H9 (cell line): ENCODE data around the gene NFIX. TPM values are rescaled to one million over a fixed set of nuclear protein-coding genes. Genes with fewer than 3 reads are reported as not detected.
A peak's percentile ranks its signal among the peaks of the same experiment; 100 is the strongest.

Experiments used
- DNase-seq: peaks from one replicate; pipeline ENCODE4 v3.0.0-alpha.2; 2017
- H2AFZ ChIP-seq: one replicate; pipeline ENCODE4 v1.6.1; 2013; ENCODE audit warnings: mild to moderate bottlenecking, low read length, control low read depth, moderate library complexity
- H2AK5ac ChIP-seq: 2 replicates; pipeline ENCODE4 v1.6.1; 2013; ENCODE audit warnings: low read length, control low read depth, mixed read lengths; ENCODE audit not compliant: insufficient read length
- H2BK120ac ChIP-seq: one replicate; pipeline ENCODE4 v1.6.1; 2013; ENCODE audit warnings: low read depth, mild to moderate bottlenecking, low read length, control low read depth, inconsistent platforms; ENCODE audit not compliant: poor library complexity, severe bottlenecking
- H2BK12ac ChIP-seq: 2 replicates; pipeline ENCODE4 v1.6.1; 2013; ENCODE audit warnings: low read length, control low read depth, mixed read lengths, low read depth; ENCODE audit not compliant: insufficient read length
- H2BK15ac ChIP-seq: 2 replicates; pipeline ENCODE4 v1.6.1; 2013; ENCODE audit warnings: low read depth, low read length, control low read depth
- H2BK20ac ChIP-seq: one replicate; pipeline ENCODE4 v1.6.1; 2013; ENCODE audit warnings: low read depth, mild to moderate bottlenecking, low read length, control low read depth, inconsistent platforms; ENCODE audit not compliant: poor library complexity, severe bottlenecking
- H2BK5ac ChIP-seq: 2 replicates; pipeline ENCODE4 v1.6.1; 2013; ENCODE audit warnings: low read length, control low read depth, mixed read lengths; ENCODE audit not compliant: insufficient read length
- H3K14ac ChIP-seq: 2 replicates; pipeline ENCODE4 v1.6.1; 2013; ENCODE audit warnings: low read length, control low read depth; ENCODE audit not compliant: insufficient read depth
- H3K18ac ChIP-seq: 2 replicates; pipeline ENCODE4 v1.6.1; 2013; ENCODE audit warnings: low read depth, mild to moderate bottlenecking, mixed read lengths, low read length, control low read depth; ENCODE audit not compliant: insufficient read length
- H3K23ac ChIP-seq: 2 replicates; pipeline ENCODE4 v1.6.1; 2013; ENCODE audit warnings: low read length, control low read depth, mixed read lengths, low read depth; ENCODE audit not compliant: insufficient read length
- H3K23me2 ChIP-seq: 2 replicates; pipeline ENCODE4 v1.6.1; 2013; ENCODE audit warnings: low read depth, mild to moderate bottlenecking, mixed read lengths, low read length, control low read depth; ENCODE audit not compliant: insufficient read length, poor library complexity, severe bottlenecking
- H3K27ac ChIP-seq: 2 replicates; pipeline ENCODE4 v1.5.1; 2013; ENCODE audit warnings: low read length, control low read depth, mixed read lengths, low read depth; ENCODE audit not compliant: insufficient read length
- H3K27me3 ChIP-seq: 2 replicates; pipeline ENCODE4 v1.6.1; 2013; ENCODE audit warnings: low read length, control low read depth, inconsistent platforms; ENCODE audit not compliant: insufficient read depth
- H3K4ac ChIP-seq: 2 replicates; pipeline ENCODE4 v1.6.1; 2013; ENCODE audit warnings: low read depth, mild to moderate bottlenecking, control low read depth, inconsistent platforms, low read length, moderate library complexity
- H3K4me1 ChIP-seq: 2 replicates; pipeline ENCODE4 v1.6.1; 2013; ENCODE audit warnings: low read length, control low read depth, inconsistent platforms; ENCODE audit not compliant: insufficient read depth
- H3K4me2 ChIP-seq: 2 replicates; pipeline ENCODE4 v1.6.1; 2013; ENCODE audit warnings: low read length, control low read depth, mixed read lengths; ENCODE audit not compliant: insufficient read length, insufficient read depth
- H3K56ac ChIP-seq: 2 replicates; pipeline ENCODE4 v1.6.1; 2013; ENCODE audit warnings: low read depth, mild to moderate bottlenecking, mixed read lengths, low read length, control low read depth; ENCODE audit not compliant: insufficient read length
- H3K79me1 ChIP-seq: 2 replicates; pipeline ENCODE4 v1.6.1; 2013; ENCODE audit warnings: low read depth, mild to moderate bottlenecking, moderate library complexity, low read length, control low read depth, inconsistent platforms; ENCODE audit not compliant: insufficient read depth, poor library complexity, severe bottlenecking
- H3K79me2 ChIP-seq: 2 replicates; pipeline ENCODE4 v1.6.1; 2013; ENCODE audit warnings: low read length, control low read depth, inconsistent platforms; ENCODE audit not compliant: insufficient read depth
- H3K9ac ChIP-seq: 2 replicates; pipeline ENCODE4 v1.6.1; 2013; ENCODE audit warnings: low read length, control low read depth, mixed read lengths; ENCODE audit not compliant: insufficient read length; ENCODE audit errors: extremely low read depth
- H3K9me3 ChIP-seq: one replicate; pipeline ENCODE4 v1.6.1; 2013; ENCODE audit warnings: low read depth, low read length, inconsistent platforms; ENCODE audit not compliant: control insufficient read depth
- H3T11ph ChIP-seq: one replicate; pipeline ENCODE4 v1.6.1; 2013; ENCODE audit warnings: mild to moderate bottlenecking, low read length, control low read depth, inconsistent platforms
- H4K20me1 ChIP-seq: one replicate; pipeline ENCODE4 v1.6.1; 2013; ENCODE audit not compliant: control insufficient read depth, insufficient read length, insufficient read depth
- H4K5ac ChIP-seq: 2 replicates; pipeline ENCODE4 v1.6.1; 2013; ENCODE audit warnings: low read depth, mild to moderate bottlenecking, mixed read lengths, low read length, control low read depth; ENCODE audit not compliant: insufficient read length
- H4K8ac ChIP-seq: replicated peaks from 2 replicates; pipeline ENCODE4 v1.6.1; 2013; ENCODE audit warnings: low read length, control low read depth, mixed read lengths, low read depth; ENCODE audit not compliant: insufficient read length
- H4K91ac ChIP-seq: 2 replicates; pipeline ENCODE4 v1.6.1; 2013; ENCODE audit warnings: low read depth, mild to moderate bottlenecking, moderate library complexity, mixed read lengths, low read length, control low read depth; ENCODE audit not compliant: insufficient read length
- H3K27ac Mint-ChIP-seq, 3 experiments: 2 replicates in 2 of 3; 3 replicates in 1 of 3; pipeline ENCODE4 v1.8.0; 2020 to 2021; ENCODE audit warnings: mixed read lengths in 3 of 3, mild to moderate bottlenecking in 1 of 3, moderate library complexity in 1 of 3
- H3K27me3 Mint-ChIP-seq: 2 replicates; pipeline ENCODE4 v1.8.0; 2021; ENCODE audit warnings: low read depth, mild to moderate bottlenecking, moderate library complexity, mixed read lengths
- H3K36me3 Mint-ChIP-seq, 3 experiments: 2 replicates in 2 of 3; 3 replicates in 1 of 3; pipeline ENCODE4 v1.8.0; 2020 to 2021; ENCODE audit warnings: low read depth in 3 of 3, mixed read lengths in 3 of 3; ENCODE audit not compliant: insufficient read depth in 1 of 3
- H3K4me1 Mint-ChIP-seq, 2 experiments: 2 replicates each; pipeline ENCODE4 v1.8.0; 2020; ENCODE audit warnings: mixed read lengths in 2 of 2
- H3K4me3 Mint-ChIP-seq, 2 experiments: 2 replicates in 1 of 2; 3 replicates in 1 of 2; pipeline ENCODE4 v1.8.0; 2020 to 2021; ENCODE audit warnings: mild to moderate bottlenecking in 2 of 2, mixed read lengths in 2 of 2, moderate library complexity in 1 of 2
- H3K9me3 Mint-ChIP-seq, 2 experiments: 2 replicates in 1 of 2; 3 replicates in 1 of 2; pipeline ENCODE4 v1.8.0; 2020; ENCODE audit warnings: mild to moderate bottlenecking in 2 of 2, mixed read lengths in 2 of 2, moderate library complexity in 1 of 2
- WGBS: extraction: QIAGEN DNeasy Blood & Tissue Kit; methylation state at CpG from one replicate; pipeline ENCODE4 v1.1.7; 2013; ENCODE audit warnings: missing lambda C conversion rate, low lambda C conversion rate, mixed read lengths; ENCODE audit not compliant: insufficient read length; ENCODE audit errors: extremely low coverage; 5-methylcytosine and 5-hydroxymethylcytosine counted together
- total RNA-seq: library from RNA; stranded (reverse); gene quantifications from 2 replicates; pipeline ENCODE4 v1.2.1, GENCODE V29; 2021
- TF ChIP-seq, protein P1 (sequence below): fragments of 200-600 bp; sonication (generic); conservative IDR thresholded peaks from 3 replicates; pipeline ENCODE4 v1.8.0; 2021; ENCODE audit warnings: antibody characterized with exemption, mild to moderate bottlenecking

Gene NFIX
- total RNA-seq, 1 experiment from 2014 or later = 0.31 TPM

DNA sequence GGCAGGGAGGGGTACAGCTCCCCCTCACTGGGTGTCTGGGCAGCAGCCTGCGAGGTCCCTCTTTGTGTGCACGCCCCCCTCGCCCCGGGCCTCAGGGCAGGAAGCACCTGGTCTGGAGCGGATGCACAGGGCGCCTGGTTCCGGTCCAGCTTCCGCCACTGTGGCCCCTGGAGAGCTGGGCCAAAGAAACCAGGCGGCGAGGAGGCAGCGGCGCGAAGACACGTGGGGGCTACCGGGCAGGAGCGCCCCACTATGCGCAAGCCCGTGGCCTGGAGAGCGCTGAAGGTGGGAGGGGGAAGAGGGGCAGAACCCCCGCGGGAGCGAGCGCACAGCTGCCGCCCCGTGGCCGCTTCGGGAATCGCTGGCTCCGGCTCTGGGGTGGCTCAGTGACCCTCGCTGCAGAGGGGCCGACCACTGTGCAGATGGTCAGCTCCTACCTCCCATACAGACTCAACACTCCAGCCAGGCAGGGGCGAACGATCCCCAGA is 109.1 kb downstream of the NFIX start:
- H2BK12ac ChIP-seq = no peak overlapping the region
- no peak overlapping the region for H2AFZ ChIP-seq
- H3K79me1 ChIP-seq = no peaks in the 10 kb centered on the region
- no peak overlapping the region for H2BK5ac ChIP-seq
- Mint-ChIP-seq H3K27me3 (peaks cover 33% of the 10 kb centered on the region), H3K4me3 (no peak overlapping the region), H3K36me3 (peaks cover 9 to 11% (median 10%) of the 10 kb centered on the region in 3 experiments), H3K4me1 (peaks cover 7 to 11% of the 10 kb centered on the region in 2 experiments), H3K9me3 (peaks cover 0 to 7% of the 10 kb centered on the region in 2 experiments; a peak in 3 of 5 replicates), H3K27ac (peak overlapping the region in 1 of 3 experiments; percentile 92; a peak in 1 of 7 replicates)
- no CpG with 5 or more reads among the region's 33 CpGs for WGBS
- no peak overlapping the region for H4K5ac ChIP-seq
- H3K9ac ChIP-seq = no peak overlapping the region
- H3K4me2 ChIP-seq = no peak overlapping the region
- H3K27ac ChIP-seq = no peak overlapping the region
- H3K79me2 ChIP-seq = no peaks in the 10 kb centered on the region
- no peak overlapping the region for H2AK5ac ChIP-seq
- H3T11ph ChIP-seq = no peak overlapping the region
- no peak overlapping the region for H2BK15ac ChIP-seq
- TF ChIP-seq, protein P1, sequence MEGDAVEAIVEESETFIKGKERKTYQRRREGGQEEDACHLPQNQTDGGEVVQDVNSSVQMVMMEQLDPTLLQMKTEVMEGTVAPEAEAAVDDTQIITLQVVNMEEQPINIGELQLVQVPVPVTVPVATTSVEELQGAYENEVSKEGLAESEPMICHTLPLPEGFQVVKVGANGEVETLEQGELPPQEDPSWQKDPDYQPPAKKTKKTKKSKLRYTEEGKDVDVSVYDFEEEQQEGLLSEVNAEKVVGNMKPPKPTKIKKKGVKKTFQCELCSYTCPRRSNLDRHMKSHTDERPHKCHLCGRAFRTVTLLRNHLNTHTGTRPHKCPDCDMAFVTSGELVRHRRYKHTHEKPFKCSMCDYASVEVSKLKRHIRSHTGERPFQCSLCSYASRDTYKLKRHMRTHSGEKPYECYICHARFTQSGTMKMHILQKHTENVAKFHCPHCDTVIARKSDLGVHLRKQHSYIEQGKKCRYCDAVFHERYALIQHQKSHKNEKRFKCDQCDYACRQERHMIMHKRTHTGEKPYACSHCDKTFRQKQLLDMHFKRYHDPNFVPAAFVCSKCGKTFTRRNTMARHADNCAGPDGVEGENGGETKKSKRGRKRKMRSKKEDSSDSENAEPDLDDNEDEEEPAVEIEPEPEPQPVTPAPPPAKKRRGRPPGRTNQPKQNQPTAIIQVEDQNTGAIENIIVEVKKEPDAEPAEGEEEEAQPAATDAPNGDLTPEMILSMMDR = peak; percentile 89
- H4K91ac ChIP-seq = no peak overlapping the region
- H4K8ac ChIP-seq = no peak overlapping the region
- no peak overlapping the region for H3K4ac ChIP-seq
- no peaks in the 10 kb centered on the region for H3K23me2 ChIP-seq
- H2BK20ac ChIP-seq = no peak overlapping the region
- H3K18ac ChIP-seq = no peak overlapping the region
- H3K23ac ChIP-seq = no peak overlapping the region
- H4K20me1 ChIP-seq = peaks cover 3% of the 10 kb centered on the region
- no peaks in the 10 kb centered on the region for H3K9me3 ChIP-seq
- H2BK120ac ChIP-seq = no peak overlapping the region
- no peak overlapping the region for H3K56ac ChIP-seq
- DNase-seq = peak; percentile 69
- no peaks in the 10 kb centered on the region for H3K4me1 ChIP-seq
- H3K27me3 ChIP-seq = peaks cover 12% of the 10 kb centered on the region; the same call in 1 of the 2 replicates
- H3K14ac ChIP-seq = no peak overlapping the region; the same call in 1 of the 2 replicates
